ENCODE measurements around the gene PEX11B.
A peak's percentile ranks its signal among the peaks of the same experiment; 100 is the strongest.

PEX11B gene, protein sequence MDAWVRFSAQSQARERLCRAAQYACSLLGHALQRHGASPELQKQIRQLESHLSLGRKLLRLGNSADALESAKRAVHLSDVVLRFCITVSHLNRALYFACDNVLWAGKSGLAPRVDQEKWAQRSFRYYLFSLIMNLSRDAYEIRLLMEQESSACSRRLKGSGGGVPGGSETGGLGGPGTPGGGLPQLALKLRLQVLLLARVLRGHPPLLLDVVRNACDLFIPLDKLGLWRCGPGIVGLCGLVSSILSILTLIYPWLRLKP

DNA sequence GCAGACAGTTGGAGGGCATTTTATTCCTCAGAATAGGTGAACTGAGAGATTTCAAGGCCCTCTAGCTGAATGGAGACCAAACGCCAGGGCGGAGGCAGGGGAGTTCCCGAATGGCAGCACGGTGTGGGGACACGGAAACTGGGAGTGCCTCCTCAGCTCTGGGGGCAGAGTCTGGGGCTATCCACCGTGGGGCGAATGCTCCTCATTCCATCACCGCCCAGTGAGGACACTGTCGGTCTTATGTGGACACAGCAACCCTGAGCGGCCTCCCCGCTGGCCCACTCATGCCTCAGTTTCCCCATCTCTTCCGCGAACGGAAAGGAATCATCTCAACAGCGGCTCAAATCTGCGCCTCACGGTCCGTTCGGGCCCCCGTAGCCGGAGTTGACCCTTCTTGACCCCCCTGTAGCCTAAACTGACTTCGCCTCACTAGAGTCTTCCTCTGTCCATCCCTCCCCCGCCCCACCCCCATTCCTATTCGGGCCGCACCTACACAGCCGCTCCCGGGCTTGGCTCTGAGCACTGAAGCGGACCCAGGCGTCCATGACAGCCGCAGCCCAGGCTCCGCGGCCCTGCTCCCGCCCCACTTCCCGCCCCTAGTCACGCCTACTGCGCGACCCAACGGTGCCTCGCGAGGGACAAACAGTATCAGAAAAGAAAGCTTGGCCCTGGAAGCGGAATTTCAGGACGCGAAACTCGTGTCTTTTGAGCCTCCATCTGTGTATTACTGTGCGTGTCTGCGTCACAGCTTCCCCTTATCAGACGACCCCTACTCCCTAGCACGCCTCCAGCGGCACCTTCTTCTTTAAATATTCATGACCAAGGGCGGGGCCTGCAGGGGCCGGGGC is at the start of gene PEX11B:
TSS of gene PEX11B (minus strand) at position 574 of the 848 bp plus-strand sequence. CDS start at position 545, 29 bp downstream.
- peak; percentile 90 for DNase-seq (ENCODE audit: low spot score)

DNA sequence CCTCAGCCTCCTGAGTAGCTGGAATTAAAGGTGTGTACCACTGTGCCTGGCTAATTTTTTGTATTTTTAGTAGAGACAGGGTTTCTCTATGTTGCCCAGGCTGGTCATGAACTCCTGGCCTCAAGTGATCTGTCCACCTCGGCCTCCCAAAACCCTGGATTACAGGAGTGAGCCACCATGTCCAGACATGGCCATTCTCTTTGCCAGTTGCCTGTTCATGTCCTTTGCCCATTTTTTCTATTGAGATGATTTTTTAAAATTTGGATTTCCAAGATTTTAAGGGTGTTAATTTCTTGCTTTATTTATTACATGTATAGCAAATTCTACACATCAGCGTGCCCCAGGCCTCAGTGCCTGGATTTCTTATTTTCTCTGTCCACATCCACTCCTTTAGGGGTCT is 48.8 kb upstream of the PEX11B start:
- no peak for DNase-seq (ENCODE audit: low spot score)

GRCh38 chr1:145965119-145965744 is 46.7 kb upstream of the PEX11B start:
- no peak for DNase-seq (ENCODE audit: low spot score)

DNA sequence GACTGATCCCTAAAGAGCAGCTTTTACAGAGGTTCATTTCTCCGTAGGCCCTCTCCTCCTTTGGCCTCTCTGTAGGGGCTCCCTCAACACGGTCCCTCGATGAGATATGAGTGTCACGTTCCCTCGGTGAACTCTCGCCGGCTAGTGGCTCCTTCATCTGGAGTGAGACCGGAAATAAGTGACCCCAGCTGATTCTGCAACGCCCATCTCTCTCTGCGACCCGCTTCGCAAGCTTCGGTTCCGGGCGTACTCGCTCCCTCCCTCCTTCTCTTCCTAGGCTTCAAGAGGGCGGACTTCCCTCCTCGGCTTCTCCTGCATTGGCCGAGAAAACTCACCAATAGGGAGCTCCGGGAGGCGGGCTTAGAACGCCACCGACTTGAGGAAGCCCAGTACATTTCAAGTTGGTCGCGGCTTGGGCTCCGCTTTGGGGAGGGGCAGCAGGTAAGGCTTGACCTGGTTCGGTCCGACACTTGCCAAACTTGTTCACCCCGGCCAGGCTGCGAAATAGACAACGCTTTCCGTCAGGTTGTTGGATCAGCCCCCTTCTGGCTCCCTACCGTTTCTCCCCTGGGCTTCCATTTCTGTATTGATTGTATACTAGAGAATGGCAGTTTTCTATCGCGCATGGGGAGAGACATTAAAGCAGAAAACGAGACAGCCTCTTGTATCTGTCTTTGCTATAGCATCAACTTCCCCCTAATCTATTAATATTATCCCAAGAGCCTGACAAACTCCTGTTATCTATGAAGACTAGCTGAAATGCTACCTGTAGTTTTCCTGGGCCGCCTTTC is 46.0 kb upstream of the PEX11B start, which contains the start of the genes ANKRD34A and POLR3GL:
TSS of gene ANKRD34A (minus strand) at position 248 of the 791 bp plus-strand sequence. CDS start 2,816 bp downstream, outside the sequence.
TSS of gene POLR3GL (plus strand) at position 363 of the 791 bp plus-strand sequence. CDS start 10,176 bp downstream, outside the sequence.
- DNase-seq (ENCODE audit: low spot score): peak; percentile 89

DNA sequence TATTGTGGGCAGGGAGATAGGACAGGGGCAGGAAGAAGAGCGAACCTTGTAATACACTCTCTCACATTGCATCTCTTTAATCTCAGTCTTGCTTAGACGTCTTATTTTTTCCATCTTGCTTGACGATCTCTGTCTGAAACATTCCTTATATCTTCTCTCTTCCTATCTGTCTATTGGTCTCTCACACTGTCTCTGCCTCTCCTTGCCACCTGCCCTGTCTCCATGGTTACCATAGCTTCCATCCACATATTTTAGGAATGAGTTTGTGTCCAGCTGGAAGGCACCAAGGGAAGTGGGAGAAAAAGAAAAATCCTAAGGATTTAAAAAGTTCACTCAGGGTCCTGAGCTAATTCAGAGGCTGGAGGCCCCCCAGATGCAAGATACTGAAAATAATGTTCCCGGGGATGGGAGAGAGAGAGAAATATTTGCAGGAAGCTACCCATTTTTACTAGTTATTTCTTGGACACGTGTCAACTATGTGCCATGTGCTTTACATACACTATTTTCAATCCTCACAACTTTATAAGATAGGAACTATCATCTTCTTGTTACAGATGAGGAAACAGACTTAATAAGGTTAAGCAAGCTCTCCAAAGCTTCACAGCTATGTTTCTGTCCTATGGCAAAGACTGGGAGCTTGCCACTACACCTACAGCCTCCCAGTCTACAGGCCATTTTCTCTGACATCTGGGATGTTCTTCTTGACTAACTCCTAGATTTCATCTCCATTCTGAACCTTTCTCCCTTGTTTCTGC is 44.9 kb upstream of the PEX11B start:
- peak; percentile 67 for DNase-seq (ENCODE audit: low spot score)

- DNase-seq (ENCODE audit: low spot score): peak; percentile 79
These were observed 43.9 kb upstream of the PEX11B start for GRCh38 chr1:145962157-145963102.

DNA sequence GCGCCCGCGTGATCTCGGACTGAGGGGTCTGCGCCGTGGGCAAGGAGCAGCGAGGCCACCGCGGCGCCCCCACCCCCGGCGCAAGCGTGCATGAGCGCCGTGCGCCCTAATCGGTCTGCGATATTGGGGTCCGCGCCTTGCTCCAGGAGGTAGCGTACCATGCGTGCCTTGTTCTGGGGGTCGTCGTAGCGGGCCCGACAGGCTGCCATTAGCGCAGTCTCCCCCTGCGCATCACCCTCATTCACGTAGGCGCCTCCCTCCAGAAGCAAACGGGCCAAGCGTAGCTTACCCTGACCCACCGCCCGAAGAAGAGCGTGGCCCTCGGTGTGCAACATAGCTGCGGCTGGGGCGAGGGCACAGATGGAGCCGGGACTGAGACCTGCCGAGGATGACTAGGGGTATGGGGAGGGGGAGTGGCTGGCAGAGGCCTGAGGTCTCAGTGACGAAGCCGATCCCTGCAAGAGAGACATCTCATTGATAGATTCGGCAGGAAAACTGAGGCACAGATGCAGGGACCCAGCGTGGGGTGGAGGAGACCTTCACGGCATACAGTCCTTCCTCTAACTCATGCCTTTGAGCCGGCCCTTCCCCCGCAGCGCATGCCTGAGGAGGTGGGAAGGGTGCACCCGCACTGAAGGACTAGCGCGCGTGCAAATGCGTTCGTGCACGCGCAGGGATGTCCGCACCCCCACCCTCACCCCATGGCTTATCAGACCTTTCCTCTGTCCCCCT is 43.1 kb upstream of the PEX11B start:
- peak; percentile 56 for DNase-seq (ENCODE audit: low spot score)

DNA sequence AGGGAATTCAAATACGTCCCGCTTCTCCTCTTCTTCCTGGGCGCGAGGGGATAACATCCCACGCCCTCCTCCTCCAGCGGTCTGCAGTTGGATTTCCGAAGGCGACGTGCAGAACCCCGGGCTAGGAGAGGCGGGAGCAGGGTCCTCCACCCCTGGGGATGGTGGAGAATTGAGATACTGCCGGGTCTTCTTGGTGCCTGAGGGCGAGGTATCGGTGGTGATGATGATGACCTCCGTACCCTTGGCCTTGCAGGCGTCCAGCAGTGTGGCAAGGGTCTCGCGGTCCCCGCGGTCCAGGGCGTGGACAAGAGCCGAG is 42.5 kb upstream of the PEX11B start:
- no peak for DNase-seq (ENCODE audit: low spot score)

- DNase-seq (ENCODE audit: low spot score): peak; percentile 80
These were observed 42.1 kb upstream of the PEX11B start for GRCh38 chr1:145960468-145961108.

- no peak for DNase-seq (ENCODE audit: low spot score)
These were observed 41.5 kb upstream of the PEX11B start for GRCh38 chr1:145959957-145960467.

DNA sequence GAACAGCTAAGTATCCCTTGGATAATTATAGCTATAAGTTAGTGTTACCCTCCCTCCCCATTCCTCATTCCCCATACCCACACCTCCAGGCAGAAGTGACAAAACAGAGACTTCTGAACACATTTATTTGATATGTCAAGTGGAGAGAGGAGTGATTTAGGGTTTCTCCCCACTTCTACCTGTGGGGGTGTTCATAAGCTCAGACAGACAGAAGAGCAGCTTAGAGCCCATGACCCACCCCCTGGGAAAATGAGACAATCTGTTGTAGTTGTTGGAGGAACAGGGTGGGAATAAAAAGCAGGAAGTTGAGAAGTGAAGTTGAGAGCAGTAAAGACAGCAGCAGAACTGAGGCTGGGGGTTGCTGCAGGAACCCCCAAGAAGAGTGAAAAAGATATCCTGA is 40.8 kb upstream of the PEX11B start:
- no peak for DNase-seq (ENCODE audit: low spot score)

DNA sequence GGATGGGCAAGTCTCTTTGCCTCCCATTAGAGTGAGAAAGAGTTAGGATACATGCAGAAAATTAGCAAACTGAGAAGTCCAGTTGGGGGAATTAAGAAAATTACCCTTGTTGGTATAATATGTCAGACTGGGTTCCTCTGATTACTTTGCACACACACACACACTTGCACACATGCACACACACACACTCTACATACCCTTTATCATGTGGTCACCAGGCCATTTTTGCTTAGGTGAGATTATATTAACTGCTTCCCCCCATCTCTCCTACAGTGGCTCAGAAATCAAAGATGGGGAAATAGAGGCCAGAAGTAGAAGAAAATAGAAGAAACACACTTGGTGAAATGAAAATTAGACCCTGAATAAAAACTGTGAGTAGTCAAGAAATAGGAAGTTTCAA is 40.2 kb upstream of the PEX11B start:
- no peak for DNase-seq (ENCODE audit: low spot score)

DNA sequence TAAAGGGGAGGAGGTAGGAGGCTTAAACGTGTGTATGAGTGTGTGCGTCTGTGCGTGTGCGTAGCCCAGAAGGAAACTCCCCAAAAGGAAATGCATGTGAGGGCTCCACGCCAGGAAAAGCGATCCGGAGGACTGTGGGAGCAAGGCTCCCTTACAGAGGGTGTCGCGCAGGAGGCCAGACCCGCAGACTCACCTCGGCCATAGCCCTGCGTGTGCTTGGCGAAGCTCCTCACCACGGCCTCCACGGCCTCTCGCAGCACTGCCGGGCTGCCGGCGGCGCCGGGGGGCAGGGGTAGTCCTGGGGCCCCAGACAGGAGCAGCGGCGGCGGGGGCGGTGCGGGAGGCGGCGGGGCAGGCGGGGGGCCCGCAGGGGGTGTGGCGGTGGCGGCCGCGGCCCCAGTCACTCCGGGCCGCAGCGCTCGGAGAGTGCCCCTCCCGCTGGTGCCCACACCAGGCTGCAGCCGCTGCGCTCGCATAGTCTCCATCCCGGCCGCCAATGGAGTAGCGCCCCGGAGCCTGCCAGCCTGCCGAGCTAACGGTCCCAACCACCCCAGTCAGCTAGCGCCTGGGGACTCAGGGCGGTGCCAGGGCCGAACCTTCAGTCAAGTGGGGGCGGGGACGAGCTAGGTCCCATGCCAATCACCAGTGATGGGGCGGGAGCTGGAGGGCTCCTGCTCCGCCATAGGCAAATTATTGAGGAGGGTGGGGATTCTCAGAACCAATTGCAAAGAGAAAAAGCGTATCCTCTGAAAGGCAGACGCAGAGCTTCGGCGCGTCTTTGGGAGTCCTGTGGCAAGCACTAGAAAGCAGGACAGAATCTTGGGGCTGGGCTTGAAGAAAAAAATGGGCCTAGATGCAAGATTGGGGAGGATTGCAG is 39.2 kb upstream of the PEX11B start, which contains the start of gene LIX1L:
TSS of gene LIX1L (minus strand) at position 575 of the 877 bp plus-strand sequence. CDS start at position 485, 90 bp downstream.
- DNase-seq (ENCODE audit: low spot score): peak; percentile 96

DNA sequence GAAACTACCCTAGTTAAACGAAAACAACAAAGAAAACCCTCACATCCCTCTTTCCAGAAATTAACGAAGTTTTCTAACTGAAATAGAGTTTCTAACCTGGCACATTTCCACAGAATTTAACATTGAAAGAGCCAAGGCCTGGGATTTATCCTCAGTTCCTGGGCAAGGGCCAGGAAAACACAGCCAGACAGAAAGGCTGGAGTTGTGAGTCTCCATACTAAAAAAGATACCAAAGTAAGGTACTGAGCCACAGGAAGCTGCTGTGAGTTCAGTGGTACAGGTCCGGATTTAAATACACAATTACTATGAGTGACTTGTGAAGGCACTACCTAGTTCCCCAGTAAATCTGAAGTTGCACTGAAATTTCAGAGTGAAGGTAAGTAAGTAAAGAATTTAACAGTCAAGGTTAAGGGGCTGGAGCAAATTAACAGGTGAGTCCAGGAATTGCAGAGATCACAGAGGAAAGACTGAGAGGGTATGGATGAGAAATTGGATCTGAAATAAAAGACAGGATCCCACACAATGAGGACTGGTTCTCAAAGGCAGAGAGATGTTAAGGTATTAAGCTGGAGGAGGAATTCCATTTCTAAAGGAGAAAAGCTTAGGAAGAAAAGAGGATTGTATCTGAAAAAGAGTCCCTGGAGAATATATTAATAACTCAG is 38.4 kb upstream of the PEX11B start:
- DNase-seq (ENCODE audit: low spot score): no peak

DNA sequence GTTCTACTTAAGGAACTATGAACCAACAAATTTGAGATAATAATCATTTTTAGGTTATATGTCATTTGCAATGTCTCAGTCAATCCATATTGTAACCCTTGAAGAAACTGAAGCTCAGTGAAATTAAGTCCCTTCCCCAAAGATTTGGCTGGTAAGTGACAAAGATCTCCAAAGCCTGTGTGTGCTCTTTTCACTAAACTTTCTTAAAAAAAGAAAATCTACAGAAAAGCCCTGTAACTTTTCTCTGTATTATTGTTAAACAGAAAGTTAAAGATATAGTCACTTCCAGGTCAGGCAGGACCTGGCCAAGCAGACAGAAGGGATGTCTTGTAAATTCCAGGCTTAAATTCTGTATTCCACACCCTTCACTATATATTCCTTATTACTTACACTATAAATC is 37.8 kb upstream of the PEX11B start:
- DNase-seq (ENCODE audit: low spot score): no peak

DNA sequence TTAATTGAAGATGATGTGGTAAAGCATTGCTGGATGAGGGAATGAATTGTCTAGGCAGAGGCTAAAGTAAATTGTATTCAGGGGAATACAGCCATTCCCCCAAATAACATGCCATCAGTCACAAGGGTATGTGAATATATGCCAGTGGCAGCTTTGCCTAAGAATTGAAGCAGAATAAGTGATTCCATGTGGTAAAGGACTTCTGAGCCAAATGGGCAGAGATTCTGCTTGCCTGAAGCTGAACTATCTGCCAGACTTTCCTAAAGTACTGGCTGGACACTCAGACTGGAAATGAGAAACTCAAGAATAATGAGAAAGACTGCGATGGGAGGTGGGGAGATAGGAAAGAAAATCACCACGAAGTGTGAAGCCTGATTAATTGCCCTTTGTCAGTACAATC is 36.9 kb upstream of the PEX11B start:
- no peak for DNase-seq (ENCODE audit: low spot score)

DNA sequence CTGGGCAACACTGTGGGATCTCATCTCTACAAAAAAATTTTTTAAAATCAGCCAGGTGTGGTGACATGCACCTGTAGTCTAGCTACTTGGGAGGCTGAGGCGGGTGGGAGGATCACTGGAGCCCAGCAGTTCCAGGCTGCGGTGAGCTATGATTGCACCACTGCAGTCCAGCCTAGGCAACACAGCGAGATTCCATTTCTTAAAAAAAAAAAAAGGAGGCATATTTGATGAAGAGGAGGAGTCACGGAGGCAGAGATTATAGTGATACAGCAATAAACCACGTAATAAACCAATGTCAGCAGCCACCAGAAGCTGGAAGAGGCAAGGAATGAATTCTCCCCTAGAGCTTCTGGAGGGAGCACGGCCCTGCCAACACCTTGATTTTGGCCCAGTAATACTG is 35.3 kb upstream of the PEX11B start:
- DNase-seq (ENCODE audit: low spot score): no peak

All from AG08396 (cell line).